OCI-LY1 (cell line): Measurements from ENCODE around the gene ZNF260.

ENCODE experiments used
- CTCF ChIP-seq: fragments of 200-600 bp; sonication (generic), shearing (Covaris generic); IDR thresholded peaks from 2 replicates; pipeline ENCODE4 v1.5.1; 2017; ENCODE audit warnings: mild to moderate bottlenecking, antibody characterized with exemption, low read length, moderate library complexity, mixed read lengths
- EZH2 ChIP-seq: fragments of 200-600 bp; sonication (generic), shearing (Covaris generic); IDR thresholded peaks from 2 replicates; pipeline ENCODE4 v1.8.0; 2017; ENCODE audit warnings: borderline replicate concordance, mixed run types, mild to moderate bottlenecking, antibody characterized with exemption, low read length, moderate library complexity, mixed read lengths

DNA sequence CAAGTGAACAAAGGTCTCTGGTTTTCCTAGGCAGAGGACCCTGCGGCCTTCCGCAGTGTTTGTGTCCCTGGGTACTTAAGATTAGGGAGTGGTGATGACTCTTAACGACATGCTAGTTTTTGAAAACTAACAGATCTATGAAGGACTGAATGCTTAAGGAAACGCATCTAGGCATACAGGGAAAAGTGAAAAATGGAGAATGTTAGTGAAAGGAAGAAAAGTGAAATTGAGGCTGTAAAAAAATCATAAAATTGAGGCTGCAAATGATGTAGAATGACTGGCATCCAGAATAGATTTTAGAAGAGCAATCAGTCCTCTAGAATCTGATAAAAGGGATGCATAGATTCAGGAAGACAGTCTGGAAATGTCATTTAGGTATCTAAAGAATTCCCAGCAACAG is 3.5 kb downstream of the ZNF260 start:
- no peak for TF ChIP-seq CTCF
- TF ChIP-seq EZH2 = no peak
